ENCODE measurements around the gene MCC. TPM values are rescaled to one million over a fixed set of nuclear protein-coding genes. Genes with fewer than 3 reads are reported as not detected.

Gene MCC
- total RNA-seq, 1 experiment from 2014 or later, result 0.41 TPM

DNA sequence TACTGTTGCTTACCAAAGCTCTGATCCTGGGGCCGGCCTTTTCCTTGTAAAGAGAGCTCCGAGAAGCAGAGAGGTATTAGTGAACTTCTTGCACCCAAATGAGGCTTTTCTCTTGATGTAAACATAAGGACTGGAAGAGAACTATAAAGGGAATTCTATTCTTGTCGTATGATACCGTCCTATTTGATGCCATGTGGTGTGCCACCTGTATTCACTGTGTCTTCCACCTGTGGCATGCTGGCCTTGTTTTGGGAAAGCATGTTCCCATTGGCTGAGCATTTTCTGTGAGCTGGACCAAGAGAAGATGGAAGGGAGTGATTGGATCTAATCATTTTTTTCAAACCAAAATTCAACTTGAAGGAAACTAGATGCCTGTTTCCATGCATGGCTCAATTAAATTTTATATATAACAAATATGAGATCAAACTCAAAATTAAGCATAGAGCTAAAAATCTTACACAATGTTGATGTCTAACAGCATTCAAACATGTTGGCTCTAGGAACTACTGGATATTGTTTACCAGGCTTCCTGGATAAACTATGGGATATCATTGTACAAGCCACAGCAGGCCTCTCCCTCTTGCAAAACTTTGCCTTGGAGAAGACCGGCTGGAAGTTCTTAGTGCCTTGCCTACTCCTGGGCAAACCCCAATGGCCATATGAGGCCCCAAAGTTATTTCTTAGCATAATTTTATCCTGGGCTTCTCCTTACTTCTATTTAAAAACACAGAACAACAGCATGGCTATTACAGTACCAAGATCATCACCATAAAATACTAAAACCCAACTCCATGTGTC, 168.8 kb downstream of the MCC start:
- no peaks in the 10 kb centered on the region for H3K27me3 ChIP-seq (ENCODE audit: control insufficient read depth, insufficient read depth, low read length)
- TF ChIP-seq, protein P1, sequence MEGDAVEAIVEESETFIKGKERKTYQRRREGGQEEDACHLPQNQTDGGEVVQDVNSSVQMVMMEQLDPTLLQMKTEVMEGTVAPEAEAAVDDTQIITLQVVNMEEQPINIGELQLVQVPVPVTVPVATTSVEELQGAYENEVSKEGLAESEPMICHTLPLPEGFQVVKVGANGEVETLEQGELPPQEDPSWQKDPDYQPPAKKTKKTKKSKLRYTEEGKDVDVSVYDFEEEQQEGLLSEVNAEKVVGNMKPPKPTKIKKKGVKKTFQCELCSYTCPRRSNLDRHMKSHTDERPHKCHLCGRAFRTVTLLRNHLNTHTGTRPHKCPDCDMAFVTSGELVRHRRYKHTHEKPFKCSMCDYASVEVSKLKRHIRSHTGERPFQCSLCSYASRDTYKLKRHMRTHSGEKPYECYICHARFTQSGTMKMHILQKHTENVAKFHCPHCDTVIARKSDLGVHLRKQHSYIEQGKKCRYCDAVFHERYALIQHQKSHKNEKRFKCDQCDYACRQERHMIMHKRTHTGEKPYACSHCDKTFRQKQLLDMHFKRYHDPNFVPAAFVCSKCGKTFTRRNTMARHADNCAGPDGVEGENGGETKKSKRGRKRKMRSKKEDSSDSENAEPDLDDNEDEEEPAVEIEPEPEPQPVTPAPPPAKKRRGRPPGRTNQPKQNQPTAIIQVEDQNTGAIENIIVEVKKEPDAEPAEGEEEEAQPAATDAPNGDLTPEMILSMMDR (IDR thresholded peaks at IDR 0.05), result no peak
- TF ChIP-seq TCF7L2 (IDR thresholded peaks at IDR 0.05; ENCODE audit: low read depth, low read length) (no peak), SIN3A (IDR thresholded peaks at IDR 0.05; ENCODE audit: borderline replicate concordance, insufficient read depth, low read depth, low read length) (no peak), POLR2AphosphoS5 (IDR thresholded peaks at IDR 0.05; ENCODE audit: low read depth, low read length) (no peak)
- TF ChIP-seq, protein P2, sequence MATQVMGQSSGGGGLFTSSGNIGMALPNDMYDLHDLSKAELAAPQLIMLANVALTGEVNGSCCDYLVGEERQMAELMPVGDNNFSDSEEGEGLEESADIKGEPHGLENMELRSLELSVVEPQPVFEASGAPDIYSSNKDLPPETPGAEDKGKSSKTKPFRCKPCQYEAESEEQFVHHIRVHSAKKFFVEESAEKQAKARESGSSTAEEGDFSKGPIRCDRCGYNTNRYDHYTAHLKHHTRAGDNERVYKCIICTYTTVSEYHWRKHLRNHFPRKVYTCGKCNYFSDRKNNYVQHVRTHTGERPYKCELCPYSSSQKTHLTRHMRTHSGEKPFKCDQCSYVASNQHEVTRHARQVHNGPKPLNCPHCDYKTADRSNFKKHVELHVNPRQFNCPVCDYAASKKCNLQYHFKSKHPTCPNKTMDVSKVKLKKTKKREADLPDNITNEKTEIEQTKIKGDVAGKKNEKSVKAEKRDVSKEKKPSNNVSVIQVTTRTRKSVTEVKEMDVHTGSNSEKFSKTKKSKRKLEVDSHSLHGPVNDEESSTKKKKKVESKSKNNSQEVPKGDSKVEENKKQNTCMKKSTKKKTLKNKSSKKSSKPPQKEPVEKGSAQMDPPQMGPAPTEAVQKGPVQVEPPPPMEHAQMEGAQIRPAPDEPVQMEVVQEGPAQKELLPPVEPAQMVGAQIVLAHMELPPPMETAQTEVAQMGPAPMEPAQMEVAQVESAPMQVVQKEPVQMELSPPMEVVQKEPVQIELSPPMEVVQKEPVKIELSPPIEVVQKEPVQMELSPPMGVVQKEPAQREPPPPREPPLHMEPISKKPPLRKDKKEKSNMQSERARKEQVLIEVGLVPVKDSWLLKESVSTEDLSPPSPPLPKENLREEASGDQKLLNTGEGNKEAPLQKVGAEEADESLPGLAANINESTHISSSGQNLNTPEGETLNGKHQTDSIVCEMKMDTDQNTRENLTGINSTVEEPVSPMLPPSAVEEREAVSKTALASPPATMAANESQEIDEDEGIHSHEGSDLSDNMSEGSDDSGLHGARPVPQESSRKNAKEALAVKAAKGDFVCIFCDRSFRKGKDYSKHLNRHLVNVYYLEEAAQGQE (IDR thresholded peaks at IDR 0.05; ENCODE audit: insufficient read depth in 1 of 2, low read depth in 2 of 2, low read length in 1 of 2), result no peak
- BruUV-seq (replicated peaks), result no TSS peak
- ChIA-PET CTCF (no interaction called here), POLR2A (no interaction called here)
- DNase-seq (ENCODE audit: low read depth, low spot score), result no peak
- H3K27ac ChIP-seq (ENCODE audit: low read length), result no peak overlapping the region
- no peaks in the 10 kb centered on the region for H3K4me1 ChIP-seq (ENCODE audit: control insufficient read depth, insufficient read depth, low read length)
- intact Hi-C loops (cut with micrococcal nuclease; ENCODE audit: unreplicated experiment) (no loop called here), in situ Hi-C loops (cut with HindIII; ENCODE audit: low pct_unique_long_range_greater_than_20kb, low sequenced_read_pairs) (no loop called here)
- no peaks in the 10 kb centered on the region for H3K36me3 ChIP-seq (ENCODE audit: control insufficient read depth, insufficient read depth, low read length)
- ATAC-seq, result no peak
- no peak overlapping the region for H3K4me3 ChIP-seq (ENCODE audit: low read depth in 2 of 2, low read length in 2 of 2)
- H3K9me3 ChIP-seq (ENCODE audit: control insufficient read depth, insufficient read depth, low read depth, low read length), result no peaks in the 10 kb centered on the region

DNA sequence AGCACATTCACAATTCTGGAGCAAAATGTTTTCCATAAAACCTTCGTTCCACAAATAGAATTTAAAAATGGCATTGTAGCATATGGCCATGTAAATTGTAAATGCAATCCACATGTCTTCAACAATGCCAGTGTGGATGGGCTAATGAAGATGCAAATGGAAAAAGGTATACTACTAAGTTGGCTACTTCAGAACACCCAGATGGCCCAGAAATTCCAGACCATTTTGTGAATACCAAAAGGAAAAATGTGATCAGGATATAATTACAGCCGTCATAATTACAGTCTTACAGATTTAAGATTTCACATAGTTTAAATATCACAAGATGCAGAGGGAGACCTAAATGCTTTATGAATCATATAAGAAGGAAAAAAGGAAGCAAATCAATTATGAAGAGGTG, 170.6 kb downstream of the MCC start:
- no TSS peak for BruUV-seq (replicated peaks)
- ChIA-PET CTCF (no interaction called here), POLR2A (no interaction called here)
- in situ Hi-C loops (cut with HindIII; ENCODE audit: low pct_unique_long_range_greater_than_20kb, low sequenced_read_pairs), result no loop called here
- Histone ChIP-seq H3K27me3 (ENCODE audit: control insufficient read depth, insufficient read depth, low read length) (no peaks in the 10 kb centered on the region), H3K27ac (ENCODE audit: low read length) (no peak overlapping the region), H3K4me1 (ENCODE audit: control insufficient read depth, insufficient read depth, low read length) (no peaks in the 10 kb centered on the region), H3K36me3 (ENCODE audit: control insufficient read depth, insufficient read depth, low read length) (no peaks in the 10 kb centered on the region), H3K9me3 (ENCODE audit: control insufficient read depth, insufficient read depth, low read depth, low read length) (no peaks in the 10 kb centered on the region), H3K4me3 (ENCODE audit: low read depth in 2 of 2, low read length in 2 of 2) (no peak overlapping the region)
- TF ChIP-seq POLR2AphosphoS5 (IDR thresholded peaks at IDR 0.05; ENCODE audit: low read depth, low read length), result no peak
- TF ChIP-seq, protein P1 (IDR thresholded peaks at IDR 0.05), result no peak
- no peak for TF ChIP-seq TCF7L2 (IDR thresholded peaks at IDR 0.05; ENCODE audit: low read depth, low read length)
- no peak for TF ChIP-seq SIN3A (IDR thresholded peaks at IDR 0.05; ENCODE audit: borderline replicate concordance, insufficient read depth, low read depth, low read length)
- TF ChIP-seq, protein P2 (IDR thresholded peaks at IDR 0.05; ENCODE audit: insufficient read depth in 1 of 2, low read depth in 2 of 2, low read length in 1 of 2), result no peak
- no peak for ATAC-seq
- DNase-seq (ENCODE audit: low read depth, low spot score), result no peak
- intact Hi-C loops (cut with micrococcal nuclease; ENCODE audit: unreplicated experiment), result no loop called here

Data from Panc1 (cell line).